A673 (cell line): ENCODE data around the gene DPYD. TPM values are rescaled to one million over a fixed set of nuclear protein-coding genes. Genes with fewer than 3 reads are reported as not detected.

ENCODE experiments used
- BruUV-seq: library from RNA; stranded (reverse); fragments of 400-500 nt; replicated peaks from 2 replicates; lab custom pipeline; 2021; lab: Mats Ljungman, UMichigan
- CTCF ChIA-PET: fragments of 300-600 bp; sonication (Branson Sonifier 250); formaldehyde crosslinking; loops from one replicate; lab custom pipeline; 2022; ENCODE audit warnings: antibody characterized with exemption; lab: Charles Lee
- POLR2A ChIA-PET: fragments of 300-600 bp; sonication (Branson Sonifier 250); formaldehyde crosslinking; loops from one replicate; lab custom pipeline; 2022; ENCODE audit warnings: antibody characterized with exemption; ENCODE audit not compliant: low non-redundant PET; lab: Charles Lee
- DNase-seq: peaks from one replicate; pipeline ENCODE4 v3.0.0-alpha.2; 2015; ENCODE audit warnings: low spot score
- H3K27ac ChIP-seq: fragments of 200-600 bp; sonication (generic); 2 replicates; pipeline ENCODE4 v1.5.1; 2016; ENCODE audit warnings: mixed run types, low read depth, mild to moderate bottlenecking, mixed read lengths, antibody characterized with exemption, low read length; ENCODE audit not compliant: poor library complexity, severe bottlenecking
- H3K27me3 ChIP-seq: fragments of 200-600 bp; sonication (generic); replicated peaks from 2 replicates; pipeline ENCODE4 v1.6.1; 2017; ENCODE audit warnings: mixed run types, low read depth, mild to moderate bottlenecking, mixed read lengths, antibody characterized with exemption, low read length; ENCODE audit not compliant: insufficient read depth, poor library complexity
- H3K36me3 ChIP-seq: fragments of 200-600 bp; sonication (generic); 2 replicates; pipeline ENCODE4 v1.6.1; 2016; ENCODE audit warnings: mixed run types, mild to moderate bottlenecking, mixed read lengths, antibody characterized with exemption, low read length; ENCODE audit not compliant: insufficient read depth, poor library complexity, severe bottlenecking
- H3K4me1 ChIP-seq: fragments of 200-600 bp; sonication (generic); 2 replicates; pipeline ENCODE4 v1.6.1; 2017; ENCODE audit warnings: mixed run types, mild to moderate bottlenecking, mixed read lengths, antibody characterized with exemption, low read length; ENCODE audit not compliant: insufficient read depth, poor library complexity, severe bottlenecking
- H3K4me3 ChIP-seq: fragments of 200-600 bp; sonication (generic); 2 replicates; pipeline ENCODE4 v1.5.1; 2016; ENCODE audit warnings: low read depth, mixed run types, mild to moderate bottlenecking, mixed read lengths, low read length; ENCODE audit not compliant: poor library complexity, severe bottlenecking
- H3K9me3 ChIP-seq: fragments of 200-600 bp; sonication (generic); 2 replicates; pipeline ENCODE4 v1.6.1; 2016; ENCODE audit warnings: mixed run types, low read depth, mild to moderate bottlenecking, mixed read lengths, antibody characterized with exemption, low read length; ENCODE audit not compliant: poor library complexity, severe bottlenecking
- CTCF ChIP-seq: fragments of 300-800, 200-600 bp; sonication (generic); conservative IDR thresholded peaks from 2 replicates; pipeline ENCODE4 v1.5.1; 2017; ENCODE audit warnings: low read depth, mild to moderate bottlenecking, antibody characterized with exemption, low read length, moderate library complexity, mixed read lengths
- EZH2 ChIP-seq: fragments of 200-600 bp; sonication (generic); IDR thresholded peaks from 2 replicates; pipeline ENCODE4 v1.6.1; 2017; ENCODE audit warnings: borderline replicate concordance, low read depth, mild to moderate bottlenecking, mixed read lengths, antibody characterized with exemption, low read length; ENCODE audit not compliant: poor library complexity, severe bottlenecking
- intact Hi-C: fragments of 100-400 bp; cut with micrococcal nuclease; formaldehyde crosslinking; loops from one replicate; pipeline ENCODE4 v1.10.0; 2022; ENCODE audit not compliant: unreplicated experiment
- total RNA-seq: library from RNA; stranded (reverse); gene quantifications from 2 replicates; pipeline ENCODE4 v1.2.3, GENCODE V29; 2021

DPYD gene
- total RNA-seq, 1 experiment from 2014 or later = 13.4 TPM

- no peak for TF ChIP-seq CTCF
- no peak for TF ChIP-seq EZH2
- Histone ChIP-seq H3K36me3 (no peaks in the 10 kb centered on the region), H3K4me3 (no peak overlapping the region), H3K27ac (no peak overlapping the region), H3K27me3 (no peaks in the 10 kb centered on the region), H3K4me1 (no peaks in the 10 kb centered on the region), H3K9me3 (no peaks in the 10 kb centered on the region)
- ChIA-PET POLR2A (no interaction called here), CTCF (no interaction called here)
- DNase-seq = no peak
- intact Hi-C loops = no loop called here
- BruUV-seq = no TSS peak
These were observed 438.8 kb downstream of the DPYD start for GRCh38 chr1:97482022-97482421.

- Histone ChIP-seq H3K4me3 (no peak overlapping the region), H3K9me3 (no peaks in the 10 kb centered on the region), H3K27ac (no peak overlapping the region), H3K27me3 (no peaks in the 10 kb centered on the region), H3K4me1 (no peaks in the 10 kb centered on the region), H3K36me3 (no peaks in the 10 kb centered on the region)
- BruUV-seq = no TSS peak
- no peak for DNase-seq
- intact Hi-C loops = no loop called here
- CTCF ChIA-PET = no interaction called here
- POLR2A ChIA-PET = no interaction called here
- TF ChIP-seq CTCF = no peak
- TF ChIP-seq EZH2 = no peak
These were observed 453.4 kb downstream of the DPYD start for GRCh38 chr1:97467445-97467844.

GRCh38 chr1:97464305-97464704 lies 456.5 kb downstream of the DPYD start:
- no TSS peak for BruUV-seq
- Histone ChIP-seq H3K4me3 (no peak overlapping the region), H3K9me3 (no peaks in the 10 kb centered on the region), H3K27ac (no peak overlapping the region), H3K4me1 (no peaks in the 10 kb centered on the region), H3K36me3 (no peaks in the 10 kb centered on the region), H3K27me3 (no peaks in the 10 kb centered on the region)
- no peak for DNase-seq
- ChIA-PET CTCF (no interaction called here), POLR2A (no interaction called here)
- TF ChIP-seq CTCF = no peak
- no peak for TF ChIP-seq EZH2
- intact Hi-C loops = no loop called here
